WTC11 (cell line): ENCODE results near the gene FITM1. TPM values are rescaled to one million over a fixed set of nuclear protein-coding genes. Genes with fewer than 3 reads are reported as not detected.

Experiments
- ATAC-seq: fragments of 200-7000 bp; cut with Tn5 transposase; 2 replicates; pipeline ENCODE4 v1.10.0; 2021; ENCODE audit warnings: mild to moderate bottlenecking, moderate library complexity
- CTCF ChIA-PET: fragments of 300-600 bp; sonication (Branson Sonifier 250); formaldehyde crosslinking; loops from one replicate; lab custom pipeline; 2021; ENCODE audit warnings: antibody characterized with exemption; lab: Charles Lee
- POLR2A ChIA-PET: fragments of 350-600 bp; sonication (Branson Sonifier 250); formaldehyde crosslinking; loops from one replicate; lab custom pipeline; 2021; ENCODE audit warnings: antibody characterized with exemption; lab: Charles Lee
- DNase-seq: peaks from one replicate; pipeline ENCODE4 v3.0.0; 2021; ENCODE audit warnings: low spot score
- H3K27ac Mint-ChIP-seq: 2 replicates; pipeline ENCODE4 v1.8.0; 2021; ENCODE audit warnings: mixed read lengths
- H3K27me3 Mint-ChIP-seq: 2 replicates; pipeline ENCODE4 v1.8.0; 2021; ENCODE audit warnings: low read depth, mild to moderate bottlenecking, moderate library complexity, mixed read lengths
- H3K36me3 Mint-ChIP-seq: 2 replicates; pipeline ENCODE4 v1.8.0; 2021; ENCODE audit warnings: mixed read lengths
- H3K4me1 Mint-ChIP-seq: 2 replicates; pipeline ENCODE4 v1.8.0; 2022; ENCODE audit warnings: mixed read lengths
- H3K4me3 Mint-ChIP-seq: 2 replicates; pipeline ENCODE4 v1.8.0; 2021; ENCODE audit warnings: mild to moderate bottlenecking, moderate library complexity, mixed read lengths
- H3K9me3 Mint-ChIP-seq: 2 replicates; pipeline ENCODE4 v1.8.0; 2021; ENCODE audit warnings: mixed read lengths
- ATF1 ChIP-seq: sonication (generic); formaldehyde crosslinking; IDR thresholded peaks from 2 replicates; pipeline ENCODE4 v1.8.1; 2023; ENCODE audit warnings: mild to moderate bottlenecking, moderate library complexity, missing genetic modification reagents
- CBFB ChIP-seq: sonication (generic); formaldehyde crosslinking; IDR thresholded peaks from 2 replicates; pipeline ENCODE4 v1.8.1; 2022; ENCODE audit warnings: mild to moderate bottlenecking, low read depth, missing genetic modification reagents
- ESRRA ChIP-seq: sonication (generic); formaldehyde crosslinking; IDR thresholded peaks from 2 replicates; pipeline ENCODE4 v1.8.1; 2022; ENCODE audit warnings: mild to moderate bottlenecking, missing genetic modification reagents, borderline replicate concordance
- FOXJ3 ChIP-seq: sonication (generic); formaldehyde crosslinking; IDR thresholded peaks from 2 replicates; pipeline ENCODE4 v1.9.0; 2021; ENCODE audit warnings: missing genetic modification reagents, mild to moderate bottlenecking, borderline replicate concordance
- GRHL2 ChIP-seq: fragments of 250-450 bp; sonication (Bioruptor Pico); IDR thresholded peaks from 2 replicates; pipeline ENCODE4 v1.8.0; 2022; ENCODE audit warnings: mild to moderate bottlenecking, moderate library complexity; ENCODE audit not compliant: insufficient replicate concordance, severe bottlenecking
- GTF2I ChIP-seq: fragments of 250-450 bp; sonication (Bioruptor Pico); conservative IDR thresholded peaks from 2 replicates; pipeline ENCODE4 v1.4.0; 2021; ENCODE audit warnings: mild to moderate bottlenecking
- HMGA2 ChIP-seq: fragments of 250-450 bp; sonication (Bioruptor Pico); IDR thresholded peaks from 2 replicates; pipeline ENCODE4 v1.4.0; 2021; ENCODE audit warnings: mild to moderate bottlenecking, moderate library complexity
- JAZF1 ChIP-seq: fragments of 250-450 bp; sonication (Bioruptor Pico); IDR thresholded peaks from 2 replicates; pipeline ENCODE4 v1.9.0; 2021; ENCODE audit warnings: moderate library complexity, mild to moderate bottlenecking, inconsistent platforms
- KAT7 ChIP-seq: sonication (generic); formaldehyde crosslinking; IDR thresholded peaks from 2 replicates; pipeline ENCODE4 v1.8.1; 2023; ENCODE audit warnings: missing genetic modification reagents, mild to moderate bottlenecking, borderline replicate concordance
- MYBL2 ChIP-seq: sonication (generic); formaldehyde crosslinking; IDR thresholded peaks from 2 replicates; pipeline ENCODE4 v1.8.1; 2023; ENCODE audit warnings: mild to moderate bottlenecking, moderate library complexity, missing genetic modification reagents
- OVOL2 ChIP-seq: fragments of 250-450 bp; sonication (Bioruptor Pico); IDR thresholded peaks from 2 replicates; pipeline ENCODE4 v1.9.0; 2021; ENCODE audit warnings: mild to moderate bottlenecking, borderline replicate concordance
- RORB ChIP-seq: fragments of 250-450 bp; sonication (Bioruptor Pico); IDR thresholded peaks from 2 replicates; pipeline ENCODE4 v1.9.0; 2021; ENCODE audit warnings: mild to moderate bottlenecking
- TEAD4 ChIP-seq: sonication (generic); formaldehyde crosslinking; IDR thresholded peaks from 2 replicates; pipeline ENCODE4 v1.8.0; 2022; ENCODE audit warnings: mild to moderate bottlenecking, missing genetic modification reagents
- ZNF138 ChIP-seq: sonication (generic); formaldehyde crosslinking; conservative IDR thresholded peaks from 2 replicates; pipeline ENCODE4 v1.8.1; 2022; ENCODE audit warnings: mild to moderate bottlenecking, moderate library complexity, missing genetic modification reagents
- ZNF219 ChIP-seq: sonication (generic); formaldehyde crosslinking; IDR thresholded peaks from 2 replicates; pipeline ENCODE4 v1.8.0; 2023; ENCODE audit warnings: missing genetic modification reagents, mild to moderate bottlenecking, borderline replicate concordance
- ZNF232 ChIP-seq: sonication (generic); formaldehyde crosslinking; IDR thresholded peaks from 2 replicates; pipeline ENCODE4 v1.8.0; 2022; ENCODE audit warnings: mild to moderate bottlenecking, missing genetic modification reagents
- ZNF396 ChIP-seq: fragments of 250-450 bp; sonication (Bioruptor Pico); IDR thresholded peaks from 2 replicates; pipeline ENCODE4 v1.8.0; 2021; ENCODE audit warnings: mild to moderate bottlenecking, moderate library complexity, borderline replicate concordance
- total RNA-seq: library from RNA; stranded (reverse); gene quantifications from 3 replicates; pipeline ENCODE4 v1.2.3, GENCODE V29; 2021
- TF ChIP-seq, protein P1 (sequence below): sonication (generic); formaldehyde crosslinking; IDR thresholded peaks from 2 replicates; pipeline ENCODE4 v1.8.1; 2023; ENCODE audit warnings: mild to moderate bottlenecking, missing genetic modification reagents, borderline replicate concordance
- TF ChIP-seq, protein P2 (sequence below): sonication (generic); formaldehyde crosslinking; IDR thresholded peaks from 2 replicates; pipeline ENCODE4 v1.8.0; 2022; ENCODE audit warnings: mild to moderate bottlenecking, missing genetic modification reagents
- TF ChIP-seq, protein P3 (sequence below): fragments of 250-450 bp; sonication (Bioruptor Pico); IDR thresholded peaks from 2 replicates; pipeline ENCODE4 v2.1.2; 2022; ENCODE audit warnings: mild to moderate bottlenecking, moderate library complexity
- TF ChIP-seq, protein P4 (sequence below): sonication (generic); formaldehyde crosslinking; IDR thresholded peaks from 2 replicates; pipeline ENCODE4 v1.8.1; 2022; ENCODE audit warnings: low read depth, mild to moderate bottlenecking, moderate library complexity, missing genetic modification reagents, borderline replicate concordance
- TF ChIP-seq, protein P5 (sequence below): fragments of 250-450 bp; sonication (Bioruptor Pico); IDR thresholded peaks from 2 replicates; pipeline ENCODE4 v1.9.0; 2021; ENCODE audit warnings: mild to moderate bottlenecking
- TF ChIP-seq, protein P6 (sequence below): fragments of 250-450 bp; sonication (Bioruptor Pico); IDR thresholded peaks from 2 replicates; pipeline ENCODE4 v1.9.0; 2021; ENCODE audit warnings: mild to moderate bottlenecking

The FITM1 gene
- total RNA-seq, 1 experiment from 2014 or later = not detected

DNA sequence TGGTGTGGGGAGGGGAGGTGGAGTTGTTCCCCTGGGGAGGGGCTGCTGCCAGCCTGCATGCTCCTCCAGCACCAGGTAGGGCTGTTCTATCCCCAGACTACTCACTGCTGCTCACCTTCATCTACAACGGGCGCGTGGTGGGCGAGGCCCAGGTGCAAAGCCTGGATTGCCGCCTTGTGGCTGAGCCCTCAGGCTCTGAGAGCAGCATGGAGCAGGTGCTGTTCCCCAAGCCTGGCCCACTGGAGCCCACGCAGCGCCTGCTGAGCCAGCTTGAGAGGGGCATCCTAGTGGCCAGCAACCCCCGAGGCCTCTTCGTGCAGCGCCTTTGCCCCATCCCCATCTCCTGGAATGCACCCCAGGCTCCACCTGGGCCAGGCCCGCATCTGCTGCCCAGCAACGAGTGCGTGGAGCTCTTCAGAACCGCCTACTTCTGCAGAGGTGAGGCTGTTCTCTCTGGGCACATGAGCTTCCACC lies 34.1 kb downstream of the FITM1 start (continued):
- TF ChIP-seq, protein P1, sequence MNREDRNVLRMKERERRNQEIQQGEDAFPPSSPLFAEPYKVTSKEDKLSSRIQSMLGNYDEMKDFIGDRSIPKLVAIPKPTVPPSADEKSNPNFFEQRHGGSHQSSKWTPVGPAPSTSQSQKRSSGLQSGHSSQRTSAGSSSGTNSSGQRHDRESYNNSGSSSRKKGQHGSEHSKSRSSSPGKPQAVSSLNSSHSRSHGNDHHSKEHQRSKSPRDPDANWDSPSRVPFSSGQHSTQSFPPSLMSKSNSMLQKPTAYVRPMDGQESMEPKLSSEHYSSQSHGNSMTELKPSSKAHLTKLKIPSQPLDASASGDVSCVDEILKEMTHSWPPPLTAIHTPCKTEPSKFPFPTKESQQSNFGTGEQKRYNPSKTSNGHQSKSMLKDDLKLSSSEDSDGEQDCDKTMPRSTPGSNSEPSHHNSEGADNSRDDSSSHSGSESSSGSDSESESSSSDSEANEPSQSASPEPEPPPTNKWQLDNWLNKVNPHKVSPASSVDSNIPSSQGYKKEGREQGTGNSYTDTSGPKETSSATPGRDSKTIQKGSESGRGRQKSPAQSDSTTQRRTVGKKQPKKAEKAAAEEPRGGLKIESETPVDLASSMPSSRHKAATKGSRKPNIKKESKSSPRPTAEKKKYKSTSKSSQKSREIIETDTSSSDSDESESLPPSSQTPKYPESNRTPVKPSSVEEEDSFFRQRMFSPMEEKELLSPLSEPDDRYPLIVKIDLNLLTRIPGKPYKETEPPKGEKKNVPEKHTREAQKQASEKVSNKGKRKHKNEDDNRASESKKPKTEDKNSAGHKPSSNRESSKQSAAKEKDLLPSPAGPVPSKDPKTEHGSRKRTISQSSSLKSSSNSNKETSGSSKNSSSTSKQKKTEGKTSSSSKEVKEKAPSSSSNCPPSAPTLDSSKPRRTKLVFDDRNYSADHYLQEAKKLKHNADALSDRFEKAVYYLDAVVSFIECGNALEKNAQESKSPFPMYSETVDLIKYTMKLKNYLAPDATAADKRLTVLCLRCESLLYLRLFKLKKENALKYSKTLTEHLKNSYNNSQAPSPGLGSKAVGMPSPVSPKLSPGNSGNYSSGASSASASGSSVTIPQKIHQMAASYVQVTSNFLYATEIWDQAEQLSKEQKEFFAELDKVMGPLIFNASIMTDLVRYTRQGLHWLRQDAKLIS (CRISPR knock-in tag) = no peak
- no peak for TF ChIP-seq HMGA2 (CRISPR knock-in tag)
- TF ChIP-seq ZNF219 (CRISPR knock-in tag) = no peak
- TF ChIP-seq TEAD4 (CRISPR knock-in tag) = no peak

DNA sequence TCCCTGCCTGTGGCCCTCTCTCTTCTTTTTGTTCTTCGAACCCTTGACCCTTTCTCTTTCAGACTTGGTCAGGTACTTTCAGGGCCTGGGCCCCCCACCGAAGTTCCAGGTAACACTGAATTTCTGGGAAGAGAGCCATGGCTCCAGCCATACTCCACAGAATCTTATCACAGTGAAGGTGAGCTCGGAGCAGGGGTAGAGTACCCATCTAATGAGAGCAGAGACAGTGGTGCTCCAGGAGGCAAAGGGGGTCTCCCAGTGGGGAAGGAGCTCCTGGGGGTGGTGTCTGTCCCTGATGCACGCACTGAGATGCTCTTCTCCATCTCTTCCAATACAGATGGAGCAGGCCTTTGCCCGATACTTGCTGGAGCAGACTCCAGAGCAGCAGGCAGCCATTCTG lies 35.3 kb downstream of the FITM1 start:
- ChIA-PET POLR2A (no interaction called here), CTCF (no interaction called here)
- Mint-ChIP-seq H3K9me3 (no peaks in the 10 kb centered on the region), H3K4me1 (peaks cover 11% of the 10 kb centered on the region), H3K27ac (no peak overlapping the region), H3K36me3 (peaks cover 7% of the 10 kb centered on the region), H3K27me3 (no peaks in the 10 kb centered on the region; the same call in 1 of the 2 replicates), H3K4me3 (no peak overlapping the region)
- no peak for ATAC-seq
- DNase-seq = no peak
- TF ChIP-seq ZNF396 (CRISPR knock-in tag) (no peak), MYBL2 (no peak), ZNF138 (CRISPR knock-in tag) (no peak), JAZF1 (CRISPR knock-in tag) (no peak), RORB (CRISPR knock-in tag) (no peak), GRHL2 (CRISPR knock-in tag) (no peak), KAT7 (CRISPR knock-in tag) (no peak), ATF1 (CRISPR knock-in tag) (no peak), CBFB (no peak), OVOL2 (CRISPR knock-in tag) (no peak), ESRRA (CRISPR knock-in tag) (no peak), FOXJ3 (CRISPR knock-in tag) (no peak), GTF2I (no peak), ZNF232 (CRISPR knock-in tag) (no peak)
- TF ChIP-seq, protein P2, sequence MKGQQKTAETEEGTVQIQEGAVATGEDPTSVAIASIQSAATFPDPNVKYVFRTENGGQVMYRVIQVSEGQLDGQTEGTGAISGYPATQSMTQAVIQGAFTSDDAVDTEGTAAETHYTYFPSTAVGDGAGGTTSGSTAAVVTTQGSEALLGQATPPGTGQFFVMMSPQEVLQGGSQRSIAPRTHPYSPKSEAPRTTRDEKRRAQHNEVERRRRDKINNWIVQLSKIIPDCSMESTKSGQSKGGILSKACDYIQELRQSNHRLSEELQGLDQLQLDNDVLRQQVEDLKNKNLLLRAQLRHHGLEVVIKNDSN (CRISPR knock-in tag) = no peak
- TF ChIP-seq, protein P3, sequence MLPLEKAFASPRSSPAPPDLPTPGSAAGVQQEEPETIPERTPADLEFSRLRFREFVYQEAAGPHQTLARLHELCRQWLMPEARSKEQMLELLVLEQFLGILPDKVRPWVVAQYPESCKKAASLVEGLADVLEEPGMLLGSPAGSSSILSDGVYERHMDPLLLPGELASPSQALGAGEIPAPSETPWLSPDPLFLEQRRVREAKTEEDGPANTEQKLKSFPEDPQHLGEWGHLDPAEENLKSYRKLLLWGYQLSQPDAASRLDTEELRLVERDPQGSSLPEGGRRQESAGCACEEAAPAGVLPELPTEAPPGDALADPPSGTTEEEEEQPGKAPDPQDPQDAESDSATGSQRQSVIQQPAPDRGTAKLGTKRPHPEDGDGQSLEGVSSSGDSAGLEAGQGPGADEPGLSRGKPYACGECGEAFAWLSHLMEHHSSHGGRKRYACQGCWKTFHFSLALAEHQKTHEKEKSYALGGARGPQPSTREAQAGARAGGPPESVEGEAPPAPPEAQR (CRISPR knock-in tag) = no peak
- TF ChIP-seq, protein P4, sequence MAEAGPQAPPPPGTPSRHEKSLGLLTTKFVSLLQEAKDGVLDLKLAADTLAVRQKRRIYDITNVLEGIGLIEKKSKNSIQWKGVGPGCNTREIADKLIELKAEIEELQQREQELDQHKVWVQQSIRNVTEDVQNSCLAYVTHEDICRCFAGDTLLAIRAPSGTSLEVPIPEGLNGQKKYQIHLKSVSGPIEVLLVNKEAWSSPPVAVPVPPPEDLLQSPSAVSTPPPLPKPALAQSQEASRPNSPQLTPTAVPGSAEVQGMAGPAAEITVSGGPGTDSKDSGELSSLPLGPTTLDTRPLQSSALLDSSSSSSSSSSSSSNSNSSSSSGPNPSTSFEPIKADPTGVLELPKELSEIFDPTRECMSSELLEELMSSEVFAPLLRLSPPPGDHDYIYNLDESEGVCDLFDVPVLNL (CRISPR knock-in tag) = no peak
- TF ChIP-seq, protein P5, sequence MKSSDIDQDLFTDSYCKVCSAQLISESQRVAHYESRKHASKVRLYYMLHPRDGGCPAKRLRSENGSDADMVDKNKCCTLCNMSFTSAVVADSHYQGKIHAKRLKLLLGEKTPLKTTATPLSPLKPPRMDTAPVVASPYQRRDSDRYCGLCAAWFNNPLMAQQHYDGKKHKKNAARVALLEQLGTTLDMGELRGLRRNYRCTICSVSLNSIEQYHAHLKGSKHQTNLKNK = no peak
- TF ChIP-seq, protein P6, sequence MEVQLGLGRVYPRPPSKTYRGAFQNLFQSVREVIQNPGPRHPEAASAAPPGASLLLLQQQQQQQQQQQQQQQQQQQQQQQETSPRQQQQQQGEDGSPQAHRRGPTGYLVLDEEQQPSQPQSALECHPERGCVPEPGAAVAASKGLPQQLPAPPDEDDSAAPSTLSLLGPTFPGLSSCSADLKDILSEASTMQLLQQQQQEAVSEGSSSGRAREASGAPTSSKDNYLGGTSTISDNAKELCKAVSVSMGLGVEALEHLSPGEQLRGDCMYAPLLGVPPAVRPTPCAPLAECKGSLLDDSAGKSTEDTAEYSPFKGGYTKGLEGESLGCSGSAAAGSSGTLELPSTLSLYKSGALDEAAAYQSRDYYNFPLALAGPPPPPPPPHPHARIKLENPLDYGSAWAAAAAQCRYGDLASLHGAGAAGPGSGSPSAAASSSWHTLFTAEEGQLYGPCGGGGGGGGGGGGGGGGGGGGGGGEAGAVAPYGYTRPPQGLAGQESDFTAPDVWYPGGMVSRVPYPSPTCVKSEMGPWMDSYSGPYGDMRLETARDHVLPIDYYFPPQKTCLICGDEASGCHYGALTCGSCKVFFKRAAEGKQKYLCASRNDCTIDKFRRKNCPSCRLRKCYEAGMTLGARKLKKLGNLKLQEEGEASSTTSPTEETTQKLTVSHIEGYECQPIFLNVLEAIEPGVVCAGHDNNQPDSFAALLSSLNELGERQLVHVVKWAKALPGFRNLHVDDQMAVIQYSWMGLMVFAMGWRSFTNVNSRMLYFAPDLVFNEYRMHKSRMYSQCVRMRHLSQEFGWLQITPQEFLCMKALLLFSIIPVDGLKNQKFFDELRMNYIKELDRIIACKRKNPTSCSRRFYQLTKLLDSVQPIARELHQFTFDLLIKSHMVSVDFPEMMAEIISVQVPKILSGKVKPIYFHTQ (CRISPR knock-in tag) = no peak
